ENCODE results near the gene ZNF639. TPM values are rescaled to one million over a fixed set of nuclear protein-coding genes. Genes with fewer than 3 reads are reported as not detected.

ZNF639 gene
- total and polyA plus RNA-seq, 9 of the 15 experiments (the other 6 are each of a cell fraction or from before 2014, with no cell fraction given), result 17.6 to 88.1 (median 53.7) TPM

DNA sequence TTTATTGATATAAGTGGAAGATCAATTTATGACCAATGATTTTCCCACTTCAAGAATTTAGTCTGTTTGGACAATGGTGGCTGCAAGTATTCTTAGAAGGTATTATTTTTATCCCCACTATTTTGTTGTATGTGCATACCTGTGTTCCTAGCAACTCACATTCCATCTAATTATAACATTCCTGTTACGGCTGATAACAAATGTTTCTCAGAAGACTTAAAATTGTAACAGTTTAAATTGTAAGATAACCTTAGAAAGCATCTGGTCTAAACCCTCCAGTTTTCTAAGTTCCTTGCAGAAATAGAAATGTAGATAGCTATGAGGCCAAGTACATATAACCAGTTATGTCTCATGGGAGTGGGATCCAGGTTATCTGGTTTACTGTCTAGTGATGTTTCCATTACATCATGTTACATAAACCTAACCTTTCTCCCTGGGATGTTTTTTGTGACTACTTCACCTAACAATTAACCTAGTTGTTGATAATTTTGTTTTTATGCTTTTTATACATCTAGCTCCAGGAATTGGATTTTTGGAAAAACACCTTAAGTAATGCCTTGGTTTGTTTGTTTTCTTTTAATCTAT is 13.6 kb downstream of the ZNF639 start (continued):
- TF ChIP-seq MNT (conservative IDR thresholded peaks at IDR 0.05) (no peak), RHOXF2B (CRISPR knock-in tag; conservative IDR thresholded peaks at IDR 0.05) (no peak), NFRKB (IDR thresholded peaks at IDR 0.05; ENCODE audit: low read depth) (no peak), ATF3 (IDR thresholded peaks at IDR 0.05) (0 out of 2 replicates have a peak, but pooled peaks have one; percentile 10), ATF3 (CRISPR knock-in tag; conservative IDR thresholded peaks at IDR 0.05) (no peak), STAT5A (IDR thresholded peaks at IDR 0.05; ENCODE audit: borderline replicate concordance, low read length) (peak; percentile 75; the same call in 1 of the 2 replicates)

Measured in K562 (cell line).